NT2/D1 (cell line): ENCODE results near the gene WEE2.

Source experiments
- YY1 ChIP-seq: IDR thresholded peaks from 2 replicates; pipeline ENCODE4 v1.6.1; 2011; ENCODE audit not compliant: insufficient read length, insufficient read depth
- ZNF274 ChIP-seq: IDR thresholded peaks from 2 replicates; pipeline ENCODE4 v1.6.1; 2011; ENCODE audit warnings: mild to moderate bottlenecking, low read depth, low read length

GRCh38 chr7:141700848-141701371 is 7.2 kb upstream of the WEE2 start:
- TF ChIP-seq YY1 (no peak), ZNF274 (no peak)
